PFSK-1 (cell line): ENCODE data around the gene BRINP1.

Experiments
- POLR2AphosphoS5 ChIP-seq: IDR thresholded peaks from 2 replicates; pipeline ENCODE4 v1.6.1; 2012; ENCODE audit warnings: low read depth, mild to moderate bottlenecking, control low read depth, low read length, moderate library complexity
- SIN3A ChIP-seq: IDR thresholded peaks from 2 replicates; pipeline ENCODE4 v1.6.1; 2012; ENCODE audit warnings: mild to moderate bottlenecking, low read length, moderate library complexity, borderline replicate concordance; ENCODE audit not compliant: insufficient read depth

DNA sequence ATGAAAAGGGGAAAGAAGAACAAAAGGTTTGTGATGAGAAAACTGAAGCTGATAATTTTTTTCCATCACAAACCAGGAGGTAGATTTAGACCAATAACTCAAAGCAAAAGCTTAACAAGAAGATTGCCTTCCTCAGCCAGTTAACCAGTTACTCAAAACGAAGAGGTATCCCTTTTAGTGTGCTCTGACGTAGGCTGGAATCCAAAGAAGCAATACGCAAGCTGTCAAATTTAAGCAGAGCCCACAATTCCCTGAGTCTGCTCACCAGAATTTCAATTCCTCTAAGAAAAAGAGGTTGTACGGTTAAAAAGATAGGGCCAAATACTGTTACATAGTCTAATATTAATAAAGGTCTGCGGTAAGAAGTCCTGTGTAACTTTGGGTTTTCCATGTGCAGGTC lies 61.8 kb downstream of the BRINP1 start:
- TF ChIP-seq SIN3A, result no peak
- TF ChIP-seq POLR2AphosphoS5, result no peak
